T-helper 1 cell (primary cell): ENCODE data around the gene SELENOT.
"Not testable (repeated sequence)": the region's sequence is repeated elsewhere in the genome, so short reads cannot be mapped to it uniquely, and the experiment has no call there.

Experiments used
- DNase-seq, 5 donors: peaks; one replicate each; pipeline ENCODE4 v3.0.0-alpha.2; 2012 to 2020
- total RNA-seq, 4 donors: gene quantifications; one replicate each; lab custom pipeline; 2026; lab: John Stamatoyannopoulos, UW

The SELENOT gene, protein sequence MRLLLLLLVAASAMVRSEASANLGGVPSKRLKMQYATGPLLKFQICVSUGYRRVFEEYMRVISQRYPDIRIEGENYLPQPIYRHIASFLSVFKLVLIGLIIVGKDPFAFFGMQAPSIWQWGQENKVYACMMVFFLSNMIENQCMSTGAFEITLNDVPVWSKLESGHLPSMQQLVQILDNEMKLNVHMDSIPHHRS
- total RNA-seq, result 54.3 to 99.0 (median 62.9) reads per million in 4 donors

DNA sequence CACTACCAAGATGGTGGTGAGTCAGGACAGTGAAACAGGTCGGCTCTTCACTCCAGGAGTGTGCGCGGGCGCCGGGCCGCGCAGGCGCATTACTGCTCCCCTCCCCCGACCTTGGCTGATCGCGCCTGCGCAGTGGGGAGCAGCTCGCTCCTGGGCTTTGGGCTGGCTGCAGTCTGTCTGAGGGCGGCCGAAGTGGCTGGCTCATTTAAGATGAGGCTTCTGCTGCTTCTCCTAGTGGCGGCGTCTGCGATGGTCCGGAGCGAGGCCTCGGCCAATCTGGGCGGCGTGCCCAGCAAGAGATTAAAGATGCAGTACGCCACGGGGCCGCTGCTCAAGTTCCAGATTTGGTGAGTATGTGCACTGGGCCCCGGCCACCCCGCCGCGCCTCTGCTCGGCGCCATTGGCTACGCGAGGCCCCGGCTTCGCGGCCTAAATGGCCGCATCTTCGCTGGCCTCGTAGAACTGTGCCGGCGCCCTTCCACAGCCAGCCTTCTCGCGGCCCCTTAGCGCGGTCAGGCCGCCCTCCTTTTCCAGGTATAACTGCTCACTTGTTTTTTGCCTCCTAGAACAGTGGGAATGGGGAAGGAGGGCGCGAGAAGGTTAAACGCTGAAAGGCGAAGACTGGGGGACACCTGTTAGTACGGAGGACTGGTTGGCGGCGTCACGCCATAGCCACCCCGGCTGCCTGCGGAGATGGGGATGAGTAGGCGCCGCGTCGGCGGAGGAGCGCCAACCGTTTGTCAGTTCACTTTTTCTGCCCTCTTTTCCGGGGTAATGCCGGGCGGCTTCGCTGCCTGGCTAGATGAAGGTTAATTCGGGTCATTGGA, at the start of gene SELENOT:
SELENOT (plus strand) TSS at position 169 of the 827 bp plus-strand sequence; CDS start at position 211, 42 bp downstream.
- peak; percentile 90 to 96 (median 92) for DNase-seq

DNA sequence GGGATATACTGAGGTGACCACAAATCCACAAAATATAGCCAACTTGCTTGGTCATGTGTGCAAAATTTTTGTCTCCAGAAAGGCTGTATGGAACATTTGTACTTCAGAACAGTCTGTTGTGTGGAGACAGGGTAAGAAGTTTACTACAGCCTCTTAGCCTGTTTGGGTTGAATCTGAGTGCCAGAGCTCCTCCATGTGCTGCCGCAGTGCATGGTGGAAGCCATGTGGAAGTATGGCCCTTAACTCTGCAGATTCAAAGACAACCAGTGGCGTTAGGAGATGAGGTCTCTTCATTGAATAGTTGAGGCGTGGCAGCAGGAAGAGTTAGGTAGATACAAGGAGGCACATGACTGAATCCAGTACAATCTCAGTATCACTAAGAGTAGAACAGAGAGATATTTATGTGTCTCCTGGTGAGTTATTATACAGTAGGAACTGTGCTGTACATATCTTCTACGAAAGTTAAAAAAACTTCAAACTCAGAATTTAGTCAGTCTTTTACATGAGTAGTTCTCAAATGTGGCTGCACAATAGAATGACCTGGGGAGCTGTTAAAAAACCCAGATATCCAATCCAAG, 47.2 kb upstream of the SELENOT start:
- DNase-seq, result no peak

DNA sequence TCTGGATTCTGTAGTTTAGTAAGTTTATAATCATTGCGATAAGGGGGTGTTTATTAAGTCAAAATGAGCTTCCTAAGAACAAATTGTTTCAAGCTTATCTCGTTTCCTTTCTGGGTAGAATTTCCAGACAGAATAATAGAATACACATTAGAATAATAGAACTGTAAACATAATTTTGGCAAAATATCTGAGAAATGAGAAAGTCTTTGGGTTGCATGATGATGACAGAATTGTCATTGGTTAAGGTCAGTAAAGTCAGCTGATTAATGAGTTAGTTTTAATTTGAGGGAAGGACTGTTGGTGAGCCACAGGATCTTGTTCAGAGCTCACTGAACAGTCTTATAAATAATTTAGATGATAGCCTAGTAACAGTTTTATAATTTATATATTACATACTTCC, 46.3 kb upstream of the SELENOT start:
- no peak for DNase-seq

DNA sequence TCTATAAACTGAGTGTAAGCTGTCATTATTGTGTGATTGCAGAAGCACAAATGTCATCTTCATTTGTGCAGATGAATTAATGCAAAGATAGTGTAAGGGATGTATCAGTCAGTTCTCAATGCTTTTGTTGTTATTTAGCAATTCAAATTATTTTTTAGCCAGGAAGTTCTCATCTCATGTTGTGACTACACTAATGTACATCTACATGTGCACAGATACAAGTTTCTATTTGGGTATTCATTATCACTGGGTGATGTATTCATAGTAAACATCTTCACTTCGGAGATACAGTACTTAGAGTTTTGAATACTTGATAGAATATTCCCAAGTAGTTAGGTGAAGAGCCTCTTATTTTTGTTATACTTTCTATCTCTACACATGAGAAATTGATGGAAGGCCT, 45.4 kb upstream of the SELENOT start:
- no peak for DNase-seq

DNA sequence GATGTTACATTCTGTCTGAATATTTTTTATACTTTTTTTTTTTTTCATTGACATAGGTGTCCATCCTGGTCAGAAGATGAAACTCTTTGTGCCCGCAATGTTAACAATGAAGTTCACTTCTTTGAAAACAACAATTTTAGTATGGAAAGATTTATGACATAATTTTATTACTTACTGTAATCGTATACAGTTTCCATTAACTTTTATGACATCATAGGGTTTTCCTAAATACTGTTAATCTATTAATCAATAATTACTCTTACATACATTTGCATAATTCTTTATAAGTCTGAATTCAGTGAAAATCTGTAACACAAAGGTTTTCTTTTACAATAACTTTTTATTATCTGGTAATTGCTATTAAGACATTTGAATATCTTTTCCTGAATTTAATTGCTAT, 38.9 kb upstream of the SELENOT start:
- DNase-seq, result no peak

DNA sequence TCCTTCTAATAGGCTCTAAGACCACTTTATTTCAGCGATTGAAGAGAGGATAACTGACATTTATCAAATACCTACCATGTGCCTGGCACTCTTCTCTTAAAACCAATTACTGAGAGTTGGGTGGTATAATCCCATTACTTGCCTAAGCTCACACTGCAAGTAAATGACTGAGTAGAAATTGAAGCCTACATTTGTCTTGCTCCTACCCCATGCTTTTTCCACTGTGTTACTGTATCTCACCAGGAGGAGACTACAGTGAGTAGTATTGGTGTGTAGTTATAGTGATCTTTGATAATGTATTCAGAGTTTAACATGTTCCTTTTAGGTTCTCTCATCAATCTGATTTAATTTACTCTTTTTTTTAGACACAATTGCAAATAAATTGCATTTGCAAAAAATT, 35.8 kb upstream of the SELENOT start:
- no peak for DNase-seq

DNA sequence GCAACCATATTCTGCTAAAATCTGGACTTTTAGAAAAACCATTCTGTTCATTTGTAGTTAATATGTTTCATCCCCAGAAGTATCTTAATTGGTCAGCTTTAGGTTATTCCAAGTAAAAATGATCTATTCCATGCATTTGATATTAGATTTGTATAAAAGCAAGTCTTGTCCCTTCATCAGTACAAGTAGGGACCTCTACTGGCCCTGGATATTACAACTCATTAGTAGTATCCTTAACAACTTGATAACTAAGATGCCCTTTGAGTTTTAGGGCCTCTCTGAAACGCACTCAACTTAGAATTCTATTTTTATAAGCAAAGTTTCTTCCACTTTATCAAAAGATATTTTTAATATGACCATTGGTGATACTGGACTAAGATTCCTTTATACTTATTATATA, 25.3 kb upstream of the SELENOT start:
- DNase-seq, result no peak

DNA sequence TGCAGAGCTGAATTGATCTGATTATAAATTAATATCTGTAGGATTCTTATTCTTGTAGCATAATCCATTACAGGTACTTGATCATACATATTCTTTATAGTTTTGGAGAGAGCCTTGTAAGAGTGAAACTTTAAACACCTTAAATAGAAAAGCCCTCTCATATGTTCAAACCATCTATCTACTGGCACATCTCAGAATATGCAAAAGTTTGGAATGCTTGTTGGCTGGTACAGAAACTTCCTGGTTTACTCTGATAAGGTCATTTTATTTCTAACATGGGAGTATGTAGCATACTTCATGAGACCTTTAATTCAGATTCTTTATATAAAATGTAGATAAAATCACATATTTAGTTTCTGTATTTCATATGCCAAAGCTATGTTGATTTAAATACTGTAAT, 21.9 kb upstream of the SELENOT start:
- DNase-seq, result no peak

DNA sequence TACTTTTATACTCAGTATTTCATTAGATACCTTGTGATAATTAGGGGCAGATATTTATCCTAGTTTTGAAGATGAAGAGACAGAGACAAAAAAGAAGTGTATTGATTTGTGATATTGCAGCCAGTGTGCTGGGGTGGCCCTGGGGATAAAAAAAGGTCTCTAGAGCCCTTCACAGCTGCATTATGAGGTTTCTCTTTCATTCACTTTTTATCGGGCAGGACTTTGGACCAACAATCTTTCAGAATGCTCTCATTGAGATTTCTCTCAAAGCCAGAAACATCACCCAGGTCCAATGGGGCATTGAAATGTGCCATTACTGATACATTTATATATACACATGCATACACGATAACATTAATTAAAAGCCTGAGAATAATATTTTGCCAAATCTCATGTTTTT, 20.5 kb upstream of the SELENOT start:
- no peak for DNase-seq

DNA sequence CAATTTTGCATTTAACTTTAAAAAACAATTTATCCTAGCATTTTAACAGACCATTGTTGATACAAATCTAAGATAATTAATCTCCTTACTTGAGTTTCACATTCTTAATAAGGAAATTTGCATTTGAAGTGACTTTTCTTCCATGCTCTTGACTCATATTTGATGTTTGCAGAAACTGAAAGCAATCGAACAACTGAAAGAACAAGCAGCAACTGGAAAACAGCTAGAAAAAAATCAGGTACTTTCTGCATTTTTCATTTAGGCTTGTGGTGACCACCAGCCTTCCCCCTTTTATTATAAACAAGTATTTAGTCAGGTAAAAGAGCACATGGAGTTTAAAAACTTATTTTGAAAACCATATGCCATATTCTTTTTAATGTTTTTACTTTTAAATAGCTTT, 20.1 kb upstream of the SELENOT start:
- peak in 1 of 5 donors; percentile 55 for DNase-seq

DNA sequence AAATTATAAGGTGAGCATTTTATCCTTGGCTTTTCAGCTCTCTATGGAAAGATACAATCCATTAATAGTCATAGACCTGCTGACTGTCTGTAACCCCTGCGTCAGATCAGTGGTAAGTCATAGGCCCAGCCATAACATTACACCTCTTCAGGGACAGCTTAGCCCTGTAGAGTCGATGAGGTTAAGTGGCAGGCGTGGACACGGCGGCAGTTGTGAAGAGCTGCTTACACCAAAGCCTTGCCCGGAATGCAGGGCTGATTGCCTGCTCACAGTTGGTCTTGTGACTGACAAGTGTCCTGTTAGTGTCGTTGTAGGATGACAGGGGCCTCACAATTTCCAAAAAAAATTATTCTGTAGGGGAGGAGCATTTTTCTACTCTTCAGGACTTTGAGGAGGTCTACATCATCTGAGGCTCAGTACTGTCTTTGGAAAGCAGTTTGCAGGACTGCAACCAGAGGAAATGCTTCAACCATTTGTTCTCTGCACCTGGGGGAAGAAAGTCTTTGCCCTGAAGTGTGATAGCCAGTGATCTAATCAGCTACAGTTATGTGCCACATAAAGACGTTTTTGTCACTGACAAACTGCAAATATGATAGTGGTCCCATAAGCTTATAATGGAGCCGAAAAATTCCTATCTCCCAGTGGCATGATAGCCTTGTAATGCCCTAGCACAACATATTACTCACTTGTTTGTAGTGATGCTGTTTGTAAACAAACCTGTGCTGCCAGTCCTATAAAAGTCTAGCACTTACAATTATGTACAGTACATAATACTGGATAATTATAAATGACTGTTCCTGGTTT, 14.9 kb upstream of the SELENOT start:
- DNase-seq, result no peak

DNA sequence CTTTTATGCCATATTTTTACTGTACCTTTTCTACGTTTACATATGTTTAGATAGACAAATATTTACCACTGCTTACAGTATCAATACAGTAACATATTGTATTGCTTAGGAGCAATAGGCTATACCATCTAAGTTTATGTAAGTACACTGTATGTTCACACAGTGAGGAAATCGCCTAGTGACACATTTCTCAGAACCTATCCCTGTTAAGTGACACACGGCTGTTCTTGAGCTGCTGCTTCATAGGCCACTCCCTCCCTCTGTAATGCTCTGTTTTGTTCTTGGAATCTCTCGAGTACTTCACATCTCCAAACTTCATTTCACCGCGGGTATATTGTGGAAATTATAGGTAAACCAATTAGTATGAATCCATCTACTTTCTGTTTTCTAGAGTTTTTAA, 13.4 kb upstream of the SELENOT start:
- peak in 1 of 5 donors; percentile 39 for DNase-seq

DNA sequence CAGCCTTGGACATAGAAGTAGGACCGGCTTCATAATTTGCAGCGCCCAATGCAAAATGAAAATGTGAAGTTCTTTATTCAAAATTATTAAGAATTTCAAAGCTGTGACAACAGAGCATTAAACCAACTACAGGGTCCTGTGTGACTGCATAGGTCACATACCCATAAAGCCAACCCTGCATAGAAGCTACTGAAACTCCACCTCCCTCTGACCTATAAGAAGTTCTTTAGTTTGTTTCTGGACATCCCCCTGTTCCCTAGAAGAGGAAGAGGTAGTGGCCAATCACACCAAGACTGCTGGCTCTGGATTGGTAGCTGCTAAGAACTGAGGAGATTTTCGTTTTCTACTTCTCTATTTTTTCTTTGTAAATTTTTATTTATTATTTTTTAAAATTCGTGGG, 9.0 kb upstream of the SELENOT start:
- DNase-seq, result no peak

DNA sequence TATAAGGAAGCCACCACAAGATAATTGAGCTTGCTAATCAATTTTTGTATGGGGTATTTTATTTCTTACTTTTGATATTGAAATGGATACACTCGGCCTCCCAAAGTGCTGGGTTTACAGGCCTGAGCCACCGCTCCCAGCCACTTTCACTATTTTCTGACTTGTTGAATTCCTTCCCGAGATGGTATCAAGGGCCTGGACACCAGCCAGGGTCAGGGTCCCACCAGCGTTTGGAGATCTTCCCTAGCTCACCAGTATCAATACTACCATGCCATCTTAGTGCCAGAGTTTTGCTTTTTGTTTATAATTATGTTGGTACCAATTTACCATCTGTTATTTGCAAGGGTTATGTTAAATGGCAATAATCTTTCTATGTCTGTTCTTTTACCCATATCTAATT, 5.5 kb upstream of the SELENOT start:
- no peak for DNase-seq

DNA sequence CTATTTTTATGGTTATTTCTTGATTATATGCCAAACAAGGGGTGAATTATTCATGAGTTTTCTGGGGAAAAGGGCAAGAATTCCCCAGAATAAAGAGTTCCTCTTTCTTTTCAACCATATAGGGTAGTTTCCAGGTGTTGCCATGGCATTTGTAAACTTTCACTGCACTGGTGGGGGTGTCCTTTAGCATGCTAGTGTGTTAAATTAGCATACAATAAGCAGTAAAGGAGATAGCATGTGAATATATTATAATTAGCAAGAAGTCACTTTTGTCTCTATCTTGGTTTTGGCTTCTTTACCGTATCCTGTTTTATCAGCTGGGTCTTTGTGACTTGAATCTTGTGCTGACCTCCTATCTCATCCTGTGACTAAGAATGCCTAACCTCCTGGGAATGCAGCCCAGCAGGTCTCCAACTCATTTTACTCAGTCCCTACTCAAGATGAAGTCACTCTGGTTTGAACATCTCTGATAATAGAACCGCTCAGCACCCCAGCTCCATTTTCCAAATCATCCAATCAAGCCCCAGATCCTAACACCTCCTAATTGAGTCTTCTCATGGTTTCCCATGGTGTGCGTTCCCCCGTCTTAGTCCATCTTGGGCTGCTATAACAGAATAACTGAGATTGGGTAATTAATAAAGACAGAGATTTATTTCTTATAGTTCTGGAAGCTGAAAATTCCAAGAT, 3.4 kb upstream of the SELENOT start:
- no peak for DNase-seq

DNA sequence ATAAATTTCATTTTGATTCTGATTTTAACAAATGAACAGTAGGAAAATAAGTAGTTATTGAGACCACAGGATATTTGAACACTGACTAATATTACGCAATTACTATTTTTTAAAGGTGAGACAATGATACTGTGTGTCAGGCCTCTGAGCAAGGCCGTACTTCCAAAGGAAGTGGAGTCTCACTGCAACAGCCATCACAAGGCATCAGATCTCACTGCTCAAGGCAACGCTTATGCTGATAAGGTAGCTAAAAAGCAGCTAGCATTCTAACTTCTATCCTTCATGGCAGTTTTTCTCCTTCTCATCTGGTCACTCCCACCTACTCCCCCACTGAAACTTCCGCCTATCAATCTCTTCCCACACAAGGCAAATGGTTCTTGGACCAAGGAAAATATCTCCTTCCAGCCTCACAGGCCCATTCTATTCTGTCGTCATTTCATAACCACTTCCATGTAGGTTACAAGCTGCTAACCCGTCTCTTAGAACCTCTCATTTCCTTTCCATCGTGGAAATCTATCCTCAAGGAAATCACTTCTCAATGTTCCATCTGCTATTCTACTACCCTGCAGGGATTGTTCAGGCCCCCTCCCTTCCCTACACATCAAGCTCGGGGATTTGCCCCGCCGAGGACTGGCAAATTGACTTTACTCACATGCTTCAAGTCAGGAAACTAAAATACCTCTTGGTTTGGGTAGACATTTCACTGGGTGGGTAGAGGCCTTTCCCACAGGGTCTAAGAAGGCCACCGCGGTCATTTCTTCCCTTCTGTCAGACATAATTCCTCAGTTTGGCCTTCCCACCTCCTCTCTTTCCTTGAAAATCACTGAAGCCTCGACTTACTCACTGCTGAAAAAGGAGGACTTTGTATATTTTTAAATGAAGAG, 2.2 kb upstream of the SELENOT start:
- DNase-seq, result not testable (repeated sequence)

DNA sequence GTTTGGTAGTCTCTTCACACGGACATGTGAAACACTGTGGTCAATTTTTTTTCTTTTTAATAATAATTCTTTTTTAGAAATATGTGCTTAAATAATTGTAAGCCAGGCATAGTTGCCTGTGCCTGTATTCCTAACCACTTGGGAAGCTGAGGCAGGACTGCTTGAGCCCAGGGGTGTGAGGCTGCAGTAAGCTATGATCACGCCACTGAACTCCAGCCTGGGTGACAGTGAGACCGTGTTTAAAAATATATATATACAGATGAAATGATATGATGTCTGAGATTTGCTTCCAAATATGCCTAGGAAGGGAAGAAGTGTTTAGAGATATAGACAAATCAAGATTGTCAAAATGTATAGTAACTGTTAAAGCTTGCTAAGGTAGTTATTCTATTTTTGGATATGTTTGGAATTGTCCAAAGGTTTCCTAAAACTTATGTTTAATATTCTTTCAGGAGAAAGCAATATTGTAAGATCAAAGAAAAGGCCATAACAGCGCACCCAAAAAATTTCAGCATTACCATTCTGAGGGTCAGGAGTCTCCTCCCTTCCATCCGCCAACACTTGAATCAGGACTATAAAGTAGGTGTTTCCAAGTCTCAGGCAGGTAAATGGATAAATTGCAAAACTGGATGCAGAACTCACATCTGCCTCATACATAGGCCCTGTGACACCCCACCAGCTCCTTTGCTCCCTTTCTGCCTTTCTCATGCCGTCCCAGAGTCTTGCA, 532 bp upstream of the SELENOT start:
- DNase-seq, result no peak

DNA sequence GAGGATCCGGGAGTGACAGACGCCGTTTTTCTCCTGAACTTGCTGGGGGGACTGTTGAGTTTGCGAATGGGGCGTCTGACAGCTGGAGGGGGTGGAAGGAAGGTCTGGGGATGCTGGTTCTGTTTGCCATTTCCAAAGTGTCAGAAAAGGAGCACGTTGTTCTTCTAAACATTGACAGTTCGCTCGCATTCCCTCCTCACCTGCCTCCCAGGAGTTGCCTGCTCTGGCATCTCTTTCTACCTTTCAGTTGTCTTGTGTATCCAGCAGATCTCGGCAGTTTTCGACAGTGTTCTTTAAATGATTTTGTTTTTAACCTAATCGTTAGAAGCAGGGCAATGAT, 829 bp downstream of the SELENOT start:
- no peak for DNase-seq

DNA sequence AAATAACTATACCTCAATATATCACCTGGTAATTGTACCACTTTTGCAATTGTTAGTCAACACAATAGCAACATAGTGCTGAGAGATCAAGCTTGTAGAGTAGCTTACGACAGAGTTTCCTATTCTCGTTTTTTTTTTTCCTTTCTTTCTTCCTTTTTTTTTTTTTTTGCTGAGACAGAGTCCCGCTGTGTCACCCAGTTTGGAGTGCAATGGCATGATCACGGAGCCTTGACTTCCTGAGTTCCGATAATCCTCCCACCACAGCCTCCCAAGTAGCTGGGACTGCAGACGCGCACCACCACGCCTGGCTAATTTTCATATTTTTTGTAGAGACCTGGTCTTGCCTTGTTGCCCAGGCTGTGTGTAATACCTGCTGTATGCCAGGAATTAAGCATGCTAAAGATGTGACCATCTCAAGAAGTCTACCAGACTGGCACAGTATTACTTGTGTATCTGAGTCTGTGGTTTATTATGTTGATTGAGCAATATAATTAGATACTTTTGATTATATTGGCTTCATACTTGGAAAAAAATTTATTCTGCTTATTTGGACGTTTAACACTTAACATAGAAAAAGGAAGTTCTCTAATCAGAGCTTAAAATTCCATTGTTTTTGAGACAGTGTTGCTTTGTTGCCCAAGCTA, 3.0 kb downstream of the SELENOT start:
- peak in 1 of 5 donors; percentile 27 for DNase-seq
